Breast epithelium (tissue), 3 donors: Measurements from ENCODE around the gene CALR3.

Source experiments
- CTCF ChIP-seq, 3 donors: fragments of 450-650 bp; IDR thresholded peaks; one replicate each; pipeline ENCODE4 v1.5.1; 2016 to 2017; ENCODE audit warnings: antibody characterized with exemption in 3 of 3, mild to moderate bottlenecking in 3 of 3, moderate library complexity in 3 of 3
- POLR2A ChIP-seq: fragments of 450-650 bp; IDR thresholded peaks from one replicate; pipeline ENCODE4 v1.6.1; 2016; ENCODE audit warnings: antibody characterized with exemption, mild to moderate bottlenecking, moderate library complexity

GRCh38 chr19:16463991-16464575 is 31.9 kb downstream of the CALR3 start:
- TF ChIP-seq POLR2A (no peak), CTCF (IDR thresholded peaks at IDR 0.05) (no peak)
